PC-9 (cell line): Measurements from ENCODE around the gene PHLDA2.

ENCODE experiments used
- EZH2 ChIP-seq: fragments of 200-600 bp; sonication (generic); IDR thresholded peaks from 2 replicates; pipeline ENCODE4 v1.8.0; 2017; ENCODE audit warnings: antibody characterized with exemption, low read depth
- TF ChIP-seq, protein P1 (sequence below): fragments of 200-600 bp; sonication (generic); conservative IDR thresholded peaks from 2 replicates; pipeline ENCODE4 v1.6.1; 2017; ENCODE audit warnings: mixed run types, antibody characterized with exemption, mild to moderate bottlenecking, moderate library complexity

- TF ChIP-seq, protein P1, sequence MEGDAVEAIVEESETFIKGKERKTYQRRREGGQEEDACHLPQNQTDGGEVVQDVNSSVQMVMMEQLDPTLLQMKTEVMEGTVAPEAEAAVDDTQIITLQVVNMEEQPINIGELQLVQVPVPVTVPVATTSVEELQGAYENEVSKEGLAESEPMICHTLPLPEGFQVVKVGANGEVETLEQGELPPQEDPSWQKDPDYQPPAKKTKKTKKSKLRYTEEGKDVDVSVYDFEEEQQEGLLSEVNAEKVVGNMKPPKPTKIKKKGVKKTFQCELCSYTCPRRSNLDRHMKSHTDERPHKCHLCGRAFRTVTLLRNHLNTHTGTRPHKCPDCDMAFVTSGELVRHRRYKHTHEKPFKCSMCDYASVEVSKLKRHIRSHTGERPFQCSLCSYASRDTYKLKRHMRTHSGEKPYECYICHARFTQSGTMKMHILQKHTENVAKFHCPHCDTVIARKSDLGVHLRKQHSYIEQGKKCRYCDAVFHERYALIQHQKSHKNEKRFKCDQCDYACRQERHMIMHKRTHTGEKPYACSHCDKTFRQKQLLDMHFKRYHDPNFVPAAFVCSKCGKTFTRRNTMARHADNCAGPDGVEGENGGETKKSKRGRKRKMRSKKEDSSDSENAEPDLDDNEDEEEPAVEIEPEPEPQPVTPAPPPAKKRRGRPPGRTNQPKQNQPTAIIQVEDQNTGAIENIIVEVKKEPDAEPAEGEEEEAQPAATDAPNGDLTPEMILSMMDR, result no peak
- TF ChIP-seq EZH2, result no peak
These were observed 47.9 kb upstream of the PHLDA2 start for GRCh38 chr11:2977113-2977512.
